HG02588 (cell line): ENCODE data around the gene PIAS1.
"Not testable (repeated sequence)": the region's sequence is repeated elsewhere in the genome, so short reads cannot be mapped to it uniquely, and the experiment has no call there.

ENCODE experiments used
- ATAC-seq: cut with Tn5 transposase; IDR thresholded peaks from one replicate; pipeline ENCODE4 v1.9.1; 2021; ENCODE audit warnings: mild to moderate bottlenecking, moderate library complexity; ENCODE audit not compliant: unreplicated experiment

The PIAS1 gene

GRCh38 chr15:68213991-68214837 is 160.1 kb downstream of the PIAS1 start:
- ATAC-seq, result no peak

- ATAC-seq, result no peak
These were observed 160.7 kb downstream of the PIAS1 start for GRCh38 chr15:68214838-68215254.

- ATAC-seq, result no peak
These were observed 163.2 kb downstream of the PIAS1 start for GRCh38 chr15:68217341-68217740.

- no peak for ATAC-seq
These were observed 164.2 kb downstream of the PIAS1 start for GRCh38 chr15:68218331-68218730.

- ATAC-seq, result no peak
These were observed 165.0 kb downstream of the PIAS1 start for GRCh38 chr15:68218847-68219798.

- ATAC-seq, result no peak
These were observed 166.4 kb downstream of the PIAS1 start for GRCh38 chr15:68220489-68220888.

- ATAC-seq, result no peak
These were observed 166.9 kb downstream of the PIAS1 start for GRCh38 chr15:68220967-68221366.

GRCh38 chr15:68221530-68222431 is 167.7 kb downstream of the PIAS1 start:
- not testable (repeated sequence) for ATAC-seq

GRCh38 chr15:68222432-68222743 is 168.3 kb downstream of the PIAS1 start:
- ATAC-seq, result not testable (repeated sequence)

- ATAC-seq, result no peak
These were observed 169.1 kb downstream of the PIAS1 start for GRCh38 chr15:68223171-68223570.

GRCh38 chr15:68224108-68224507 is 170.0 kb downstream of the PIAS1 start:
- ATAC-seq, result no peak

GRCh38 chr15:68224546-68225250 is 170.6 kb downstream of the PIAS1 start:
- ATAC-seq, result no peak

GRCh38 chr15:68225442-68225841 is 171.3 kb downstream of the PIAS1 start:
- not testable (repeated sequence) for ATAC-seq

GRCh38 chr15:68227643-68228142 is 173.6 kb downstream of the PIAS1 start:
- no peak for ATAC-seq

GRCh38 chr15:68228143-68228970 is 174.2 kb downstream of the PIAS1 start:
- ATAC-seq, result no peak

- ATAC-seq, result peak; percentile 4
These were observed 174.9 kb downstream of the PIAS1 start for GRCh38 chr15:68228971-68229385.

GRCh38 chr15:68229386-68230156 is 175.5 kb downstream of the PIAS1 start, which contains the start of gene CLN6:
TSS of gene CLN6 (minus strand) at chr15:68229728. CDS start at chr15:68229584, 144 bp downstream.
- ATAC-seq, result peak; percentile 73
